Heart right ventricle (tissue), 16 donors: ENCODE measurements around the gene SLC4A8. TPM values are rescaled to one million over a fixed set of nuclear protein-coding genes. Genes with fewer than 3 reads are reported as not detected.

ENCODE experiments used
- ATAC-seq, 8 donors: fragments of 200-7000 bp; cut with Tn5 transposase; one replicate each; pipeline ENCODE4 v1.9.1; 2020; ENCODE audit warnings: mild to moderate bottlenecking in 8 of 8, moderate library complexity in 8 of 8, moderate number of reproducible peaks in 1 of 8
- DNase-seq, 2 donors: peaks; one replicate each; pipeline ENCODE4 v3.0.0-alpha.2; 2020
- H3K27ac ChIP-seq, 10 donors: fragments of 200-600 bp; sonication (generic) in 2 of 10; one replicate each; pipeline versions ENCODE4 v1.5.0 to v1.8.0; 2020 to 2022; ENCODE audit warnings: mild to moderate bottlenecking in 3 of 10
- H3K27me3 ChIP-seq, 7 donors: fragments of 200-600 bp; one replicate each; pipeline ENCODE4 v1.8.0; 2021 to 2022; ENCODE audit warnings: mild to moderate bottlenecking in 2 of 7
- H3K36me3 ChIP-seq, 9 donors: fragments of 200-600 bp; sonication (generic) in 1 of 9; one replicate each; pipeline versions ENCODE4 v1.5.0 to v1.8.0; 2020 to 2022; ENCODE audit warnings: mild to moderate bottlenecking in 2 of 9
- H3K4me1 ChIP-seq, 9 donors: fragments of 200-600 bp; sonication (generic) in 1 of 9; one replicate each; pipeline versions ENCODE4 v1.5.0 to v1.8.0; 2020 to 2022; ENCODE audit warnings: mild to moderate bottlenecking in 4 of 9
- H3K4me3 ChIP-seq, 10 donors: fragments of 200-600 bp; sonication (generic) in 2 of 10; one replicate each; pipeline versions ENCODE4 v1.5.0 to v1.8.0; 2020 to 2022; ENCODE audit warnings: mild to moderate bottlenecking in 7 of 10, moderate library complexity in 2 of 10
- H3K9me3 ChIP-seq, 11 donors: fragments of 200-600 bp in 10 of 11; sonication (generic) in 2 of 11; one replicate each; pipeline versions ENCODE4 v1.5.0 to v1.8.0; 2013 to 2022; ENCODE audit warnings: mild to moderate bottlenecking in 2 of 11, control low read depth in 1 of 11, moderate library complexity in 1 of 11
- WGBS, 2 donors: extraction: QIAGEN DNeasy Blood & Tissue Kit; methylation state at CpG; one replicate each; pipeline ENCODE4 v1.1.7; 2013; ENCODE audit warnings: inconsistent platforms in 1 of 2; 5-methylcytosine and 5-hydroxymethylcytosine counted together
- intact Hi-C, 10 donors: fragments of 100-400 bp; cut with DNase I; formaldehyde crosslinking; loops; one replicate each; pipeline versions ENCODE4 v1.11.1 to v1.14.2; 2022
- polyA plus RNA-seq, 2 donors: library from polyadenylated mRNA; stranded (reverse); fragments of 200-250 nt; gene quantifications; one replicate each; pipeline ENCODE4 v1.2.3, GENCODE V29; 2013
- total RNA-seq, 10 donors: library from RNA; stranded (reverse); fragmentation: NEBNext Ultra II Directional in 3 of 10; extraction: Animal tissue kit (Norgen Biotek cat#: 25700) in 3 of 10; gene quantifications; one replicate each; pipeline versions ENCODE4 v1.2.1 to v1.2.4, GENCODE V29; 2021 to 2023
- TF ChIP-seq, protein P1 (sequence below), 9 donors: fragments of 200-600 bp; sonication (generic) in 2 of 9; IDR thresholded peaks; one replicate each; pipeline versions ENCODE4 v1.5.0 to v1.8.0; 2021 to 2022; ENCODE audit warnings: antibody characterized with exemption in 9 of 9, mild to moderate bottlenecking in 5 of 9, moderate library complexity in 1 of 9
- donor health status: Arrhythmogenic right ventricular cardiomyopathy.
- donor health status: ischemic (EF 13 %, LVEDD 7.1; RV severe dilation, severe dysfunction).
- donor health status: healthy with polysubstance abuse.
- donor health status: DM: no; HTN: yes; CAD: no.
- donor health status: DM: no; HTN: no; CAD: no.
- donor health status: ischemic (EF 25% LVEDD 6.9; RV normal size, moderate dysfunction).
- donor health status: ischemic (EF 25% LVEDD 5.7; RV mildly dilated, moderate dysfunction).
- donor health status: healthy.
- donor health status: DM: yes; HTN: yes; CAD: no.
- donor health status: Ischemic cardiomyopathy.
- donor health status: ischemic (EF 35%, LVEDD 5.7; RV mildly dilated, moderate dysfunction).
- donor health status: nonischemic (EF 11% LVEDD 7.7; RV severe dilation, severe dysfunction).
- donor health status: DM: yes; HTN: yes; CAD: no.
- donor health status: PGD.
- donor health status: ischemic (EF 29% LVEDD 5.4; RV normal size, mild dysfunction).
- donor health status: nonischemic (EF 23%, LVEDD 6.1; RV moderate dilation, normal function).

SLC4A8 gene
- total and polyA plus RNA-seq, 12 donors, result 0.12 to 1.8 (median 0.58) TPM

DNA sequence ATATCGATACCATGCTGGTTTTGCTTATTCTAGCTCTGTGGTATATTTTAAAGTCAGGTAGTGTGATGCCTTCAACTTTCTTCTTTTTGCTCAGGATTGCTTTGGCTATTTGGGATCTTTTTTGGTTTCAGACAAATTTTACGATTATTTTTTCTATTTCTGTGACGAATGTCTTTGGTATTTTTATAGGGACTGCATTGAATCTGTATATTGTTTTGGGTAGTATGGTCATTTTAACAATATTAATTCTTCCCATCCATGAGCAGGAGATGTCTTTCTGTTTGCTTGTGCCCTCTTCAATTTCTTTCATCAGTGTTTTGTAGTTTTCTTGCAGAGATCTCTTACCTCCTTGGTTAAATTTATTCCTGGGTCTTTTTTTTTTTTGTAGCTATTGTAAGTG lies 10.8 kb upstream of the SLC4A8 start:
- no peaks in the 10 kb centered on the region for H3K9me3 ChIP-seq
- intact Hi-C loops, result no loop called here
- no peaks in the 10 kb centered on the region for H3K36me3 ChIP-seq
- ATAC-seq, result no peak
- no peaks in the 10 kb centered on the region for H3K4me1 ChIP-seq
- H3K27ac ChIP-seq, result no peak overlapping the region
- no peak overlapping the region for H3K4me3 ChIP-seq
- WGBS, 2 donors, result 93 to 96% methylated on average over 3 of the region's 3 CpGs
- TF ChIP-seq, protein P1, sequence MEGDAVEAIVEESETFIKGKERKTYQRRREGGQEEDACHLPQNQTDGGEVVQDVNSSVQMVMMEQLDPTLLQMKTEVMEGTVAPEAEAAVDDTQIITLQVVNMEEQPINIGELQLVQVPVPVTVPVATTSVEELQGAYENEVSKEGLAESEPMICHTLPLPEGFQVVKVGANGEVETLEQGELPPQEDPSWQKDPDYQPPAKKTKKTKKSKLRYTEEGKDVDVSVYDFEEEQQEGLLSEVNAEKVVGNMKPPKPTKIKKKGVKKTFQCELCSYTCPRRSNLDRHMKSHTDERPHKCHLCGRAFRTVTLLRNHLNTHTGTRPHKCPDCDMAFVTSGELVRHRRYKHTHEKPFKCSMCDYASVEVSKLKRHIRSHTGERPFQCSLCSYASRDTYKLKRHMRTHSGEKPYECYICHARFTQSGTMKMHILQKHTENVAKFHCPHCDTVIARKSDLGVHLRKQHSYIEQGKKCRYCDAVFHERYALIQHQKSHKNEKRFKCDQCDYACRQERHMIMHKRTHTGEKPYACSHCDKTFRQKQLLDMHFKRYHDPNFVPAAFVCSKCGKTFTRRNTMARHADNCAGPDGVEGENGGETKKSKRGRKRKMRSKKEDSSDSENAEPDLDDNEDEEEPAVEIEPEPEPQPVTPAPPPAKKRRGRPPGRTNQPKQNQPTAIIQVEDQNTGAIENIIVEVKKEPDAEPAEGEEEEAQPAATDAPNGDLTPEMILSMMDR (IDR thresholded peaks at IDR 0.05), result no peak
- H3K27me3 ChIP-seq, result peaks cover 0 to 25% (median 5%) of the 10 kb centered on the region in 7 donors
- DNase-seq, result no peak

DNA sequence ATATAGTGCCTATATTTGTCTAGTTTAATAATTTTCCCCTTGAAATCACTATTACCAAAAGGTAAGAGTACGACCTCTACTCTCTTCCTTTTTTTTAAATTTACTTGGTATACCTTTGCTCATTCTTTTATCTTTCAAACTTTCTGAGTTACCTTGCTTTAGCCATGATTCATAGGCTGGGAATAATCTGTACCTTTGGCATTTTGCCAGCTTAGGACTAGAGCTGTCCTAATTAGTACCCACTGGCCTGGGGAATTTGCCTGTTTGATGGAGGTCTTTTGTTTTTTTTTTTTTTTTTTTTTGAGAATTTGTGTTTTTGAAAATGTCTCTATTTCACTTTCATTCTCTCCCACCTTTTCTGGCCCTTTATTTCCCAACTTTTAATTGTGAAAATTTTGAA lies 8.7 kb upstream of the SLC4A8 start:
- Histone ChIP-seq H3K36me3 (no peaks in the 10 kb centered on the region), H3K4me3 (no peak overlapping the region), H3K4me1 (no peaks in the 10 kb centered on the region), H3K27me3 (peaks cover 0 to 38% (median 11%) of the 10 kb centered on the region in 7 donors), H3K27ac (no peak overlapping the region), H3K9me3 (no peaks in the 10 kb centered on the region)
- intact Hi-C loops, result no loop called here
- ATAC-seq (no peak), DNase-seq (no peak)
- WGBS, 2 donors, result 94 to 95% methylated on average over 1 of the region's 1 CpG
- TF ChIP-seq, protein P1 (IDR thresholded peaks at IDR 0.05), result no peak

DNA sequence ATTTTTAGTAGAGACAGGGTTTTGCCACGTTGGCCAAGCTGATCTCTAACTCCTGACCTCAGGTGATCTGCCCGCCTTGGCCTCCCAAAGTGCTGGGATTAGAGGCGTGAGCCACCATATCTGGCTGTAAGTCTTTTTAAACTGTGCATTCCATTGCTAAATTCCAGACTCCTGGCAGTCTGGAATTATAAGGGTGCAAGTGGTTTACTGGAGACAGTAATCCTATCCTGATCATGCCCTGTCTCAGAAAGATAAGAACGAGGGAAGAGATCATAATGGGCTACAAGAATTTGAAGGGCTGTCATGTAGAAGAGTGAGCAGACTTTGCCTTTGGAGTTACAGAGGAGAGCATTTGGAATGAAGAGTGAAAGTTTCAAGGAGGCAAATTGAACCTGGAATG lies 6.8 kb upstream of the SLC4A8 start:
- no peak for DNase-seq
- H3K27ac ChIP-seq, result no peak overlapping the region
- intact Hi-C loops, result no loop called here
- H3K4me1 ChIP-seq, result no peaks in the 10 kb centered on the region
- peaks cover 0 to 44% (median 12%) of the 10 kb centered on the region in 7 donors for H3K27me3 ChIP-seq
- 60 to 62% methylated on average over 4 of the region's 4 CpGs for WGBS, 2 donors
- ATAC-seq, result no peak
- no peak overlapping the region for H3K4me3 ChIP-seq
- no peaks in the 10 kb centered on the region for H3K9me3 ChIP-seq
- H3K36me3 ChIP-seq, result no peaks in the 10 kb centered on the region
- TF ChIP-seq, protein P1 (IDR thresholded peaks at IDR 0.05), result no peak

DNA sequence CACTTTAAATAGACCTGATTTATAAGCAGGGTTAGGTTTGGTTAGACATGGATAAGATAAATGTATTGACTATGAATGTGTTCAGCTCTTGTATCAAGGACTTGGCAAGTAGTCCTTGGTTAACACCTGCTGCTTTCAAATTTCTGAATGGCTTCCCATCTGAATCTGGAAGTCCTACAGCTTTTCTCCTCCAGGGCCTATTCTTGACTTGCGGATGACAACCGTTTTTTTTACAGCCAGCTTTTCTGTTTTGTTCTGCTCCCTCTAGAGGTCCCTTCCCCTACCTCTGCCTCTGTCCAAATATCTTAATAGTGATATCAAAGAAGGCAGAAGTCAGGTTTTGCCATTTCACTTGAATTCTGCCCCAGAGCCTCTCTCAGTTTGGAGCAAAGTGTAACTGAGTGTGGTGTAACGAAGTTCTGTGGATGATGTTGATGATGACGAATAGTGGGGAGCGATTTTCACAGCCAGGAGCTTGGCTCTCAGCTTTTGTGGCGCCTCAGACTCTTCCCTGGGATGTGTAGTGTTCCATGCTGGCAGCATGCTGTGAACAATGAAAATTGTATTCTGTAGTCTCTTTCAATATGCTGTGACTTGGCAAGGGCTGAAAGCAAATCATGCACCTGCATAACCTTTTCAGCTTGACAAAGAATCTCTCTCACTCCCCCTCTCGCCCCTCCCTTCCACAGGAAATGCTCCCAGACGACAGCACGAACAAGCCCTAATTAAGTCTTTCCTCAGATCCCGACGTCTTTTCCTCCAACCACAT lies 5.0 kb upstream of the SLC4A8 start:
- 39 to 40% methylated on average over 11 of the region's 11 CpGs for WGBS, 2 donors
- Histone ChIP-seq H3K4me3 (no peak overlapping the region), H3K4me1 (peaks cover 0 to 6% (median 3%) of the 10 kb centered on the region in 9 donors), H3K27me3 (peaks cover 0 to 38% (median 16%) of the 10 kb centered on the region in 7 donors), H3K9me3 (no peaks in the 10 kb centered on the region), H3K36me3 (no peaks in the 10 kb centered on the region), H3K27ac (no peak overlapping the region)
- intact Hi-C loops, result loop anchor here in 8 of 10 donors (2.0 to 10.0 kb wide), 13 partner anchors 113 to 655 kb away; partner anchors contain the start of gene SMIM41 (in 1 of the 8)
- no peak for DNase-seq
- ATAC-seq, result no peak
- TF ChIP-seq, protein P1 (IDR thresholded peaks at IDR 0.05), result no peak
